Hematopoietic multipotent progenitor cell treated with erythropoietin and hydrocortisone succinate and interleukin-3 and kit ligand, for 15 days (in vitro differentiated cells): ENCODE results near the gene RACGAP1.

Experiments used
- DNase-seq: peaks from one replicate; pipeline ENCODE4 v3.0.0-alpha.2; 2015; ENCODE audit warnings: low spot score

RACGAP1 gene

DNA sequence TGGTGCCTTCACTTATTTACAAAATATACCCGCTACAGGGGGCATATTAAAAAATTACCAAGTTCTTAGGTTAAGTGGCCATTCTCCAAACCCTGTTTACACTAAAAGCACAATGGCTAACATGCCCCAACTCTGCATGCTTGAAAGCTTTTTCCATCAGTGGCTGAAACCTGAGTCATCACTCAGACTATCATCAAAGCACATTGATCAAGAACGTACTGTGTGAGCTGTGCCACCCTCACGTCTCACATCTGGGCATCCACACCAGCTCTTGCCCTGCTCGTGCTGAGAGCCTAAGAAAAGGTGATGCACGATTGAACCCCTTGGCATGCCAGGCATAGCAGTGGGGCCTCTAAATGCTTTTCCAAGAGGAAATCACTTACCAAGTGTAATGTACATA is 39.3 kb downstream of the RACGAP1 start:
- no peak for DNase-seq

DNA sequence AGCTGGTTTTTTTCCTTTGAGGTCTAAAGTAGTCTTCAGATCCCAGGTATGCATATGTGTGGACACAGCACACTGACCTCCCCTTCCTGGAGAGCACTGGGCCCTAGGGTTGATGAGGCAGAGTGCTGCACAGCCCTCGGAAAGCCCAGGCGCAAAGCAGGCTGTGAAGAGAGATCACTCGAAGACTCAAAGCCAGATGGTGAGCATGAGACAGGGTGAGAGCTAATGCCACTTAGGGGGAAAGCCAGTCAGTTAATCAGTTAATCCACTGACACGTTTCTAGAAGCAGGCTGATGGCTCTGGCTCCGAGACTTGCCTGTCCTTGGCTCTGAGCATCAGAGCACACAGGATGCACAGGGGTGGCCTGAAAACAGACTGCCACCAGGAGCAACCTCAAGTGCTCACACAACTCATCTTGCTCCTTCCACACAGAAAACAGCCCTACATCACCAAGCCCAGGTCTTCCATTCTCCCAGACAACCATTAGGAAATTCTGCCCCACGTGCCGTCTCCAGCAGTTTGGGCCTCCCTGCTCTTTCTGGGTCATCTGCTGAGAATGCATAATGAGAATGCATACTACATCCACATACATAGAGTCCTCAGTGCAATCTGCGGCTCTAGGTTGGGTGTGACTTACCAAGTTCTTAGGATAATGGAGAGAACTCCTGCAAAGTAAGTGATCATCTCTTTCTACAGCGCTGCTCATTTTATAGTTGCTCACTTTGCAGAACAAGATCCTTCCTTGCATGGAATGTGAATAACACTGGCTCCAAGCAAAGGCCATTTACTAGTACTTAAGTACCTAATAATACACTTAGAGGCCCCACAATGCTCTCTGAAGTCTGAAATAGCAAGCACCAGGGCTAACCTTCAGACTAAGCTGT is 40.6 kb downstream of the RACGAP1 start:
- no peak for DNase-seq

DNA sequence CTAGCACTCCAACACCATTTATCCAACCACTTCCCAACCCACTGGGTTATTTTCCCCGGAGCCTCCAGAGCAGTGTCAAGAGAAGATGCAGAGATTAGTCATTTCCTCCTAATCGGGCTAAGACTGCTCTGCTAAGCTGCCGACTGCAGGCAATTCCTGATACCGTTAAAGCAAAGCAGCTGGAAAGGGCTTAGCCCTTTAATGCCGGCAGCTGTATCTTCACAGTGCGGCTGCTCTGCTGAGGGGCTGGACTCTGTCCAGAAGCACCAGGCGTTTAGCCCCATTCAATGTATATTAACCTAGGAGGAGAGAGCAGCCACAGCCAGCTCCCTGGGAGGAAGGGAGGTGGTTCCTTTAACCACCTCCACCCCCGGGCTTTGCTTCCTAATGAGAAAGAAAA is 41.4 kb downstream of the RACGAP1 start:
- no peak for DNase-seq

DNA sequence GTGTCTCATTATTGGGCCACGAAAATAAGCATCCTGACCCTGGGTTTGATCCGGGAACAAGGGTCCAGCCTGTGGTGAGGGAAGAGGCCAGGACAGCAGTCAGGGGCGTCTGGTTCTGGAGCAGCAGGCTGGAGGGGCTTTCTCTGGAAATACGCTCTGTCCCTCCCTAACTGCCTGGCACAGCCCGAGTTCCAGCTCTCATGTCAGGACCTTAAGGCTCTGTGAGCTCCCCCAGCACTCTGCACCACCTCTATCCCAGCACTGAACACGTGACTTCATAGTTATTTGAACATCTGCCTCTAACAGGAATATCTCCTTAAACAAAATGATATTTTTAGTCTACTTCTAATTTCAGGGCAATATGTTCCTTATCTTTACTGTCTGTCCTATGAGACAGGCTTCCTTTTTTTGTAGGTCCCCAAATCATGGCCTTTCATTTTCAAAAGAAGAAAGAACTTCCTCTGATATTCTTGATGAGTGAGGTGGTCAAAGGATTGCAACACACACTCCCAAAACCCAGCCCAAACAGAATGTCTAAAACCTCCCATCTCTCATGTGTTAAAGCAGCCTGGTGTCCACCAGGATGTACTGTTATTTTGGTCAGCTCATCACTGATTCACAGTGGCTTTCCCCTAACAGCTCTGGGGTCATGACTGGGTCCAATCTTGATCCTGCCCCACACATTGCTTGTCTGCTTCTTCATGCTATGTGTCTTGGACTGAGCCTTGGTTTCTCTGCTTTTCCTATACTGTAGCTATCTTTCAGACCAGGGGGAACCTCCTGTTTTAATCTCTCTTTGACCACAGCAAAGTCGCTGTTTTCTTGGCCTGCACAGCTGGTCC is 42.8 kb downstream of the RACGAP1 start:
- DNase-seq, result no peak

DNA sequence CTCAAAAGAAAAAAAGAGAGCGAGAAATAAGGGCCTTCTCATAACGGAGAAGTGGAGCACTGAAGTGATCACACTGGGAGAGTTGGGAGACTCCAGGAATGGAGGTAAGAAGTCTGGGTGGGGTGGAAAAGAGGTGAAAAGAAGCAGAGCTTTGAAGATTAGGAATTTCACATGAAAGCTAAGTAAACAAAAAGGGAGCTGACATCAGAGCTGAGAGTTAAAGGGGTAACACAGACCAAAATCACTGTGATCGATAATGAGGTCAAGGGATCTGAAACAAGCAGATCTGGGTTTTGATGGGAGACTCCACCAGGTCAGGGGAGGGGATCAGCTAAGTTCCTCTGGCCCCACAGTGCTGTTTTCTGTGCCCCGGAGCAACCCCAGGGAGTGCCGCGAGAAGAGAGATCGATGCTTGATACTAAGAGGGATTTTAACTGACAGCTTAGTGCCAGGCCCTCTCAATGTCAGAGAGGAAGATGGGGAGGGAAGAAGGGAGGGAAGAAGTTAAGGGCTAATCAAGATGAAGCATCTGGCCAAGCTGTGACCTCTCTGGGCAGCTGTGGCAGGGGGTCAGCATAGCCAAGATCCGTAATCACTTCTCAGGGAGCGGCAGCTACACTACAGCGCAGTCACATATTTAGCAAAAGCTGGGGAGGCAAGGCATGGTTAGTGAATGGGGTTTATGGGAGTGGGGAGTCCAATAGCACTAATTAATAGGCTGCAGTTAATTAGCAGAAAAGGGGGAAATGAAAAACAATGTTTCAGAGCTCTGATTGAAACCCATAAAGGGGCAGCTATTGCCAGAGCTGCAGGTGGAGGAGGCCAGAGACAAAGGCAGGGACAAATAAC is 44.6 kb downstream of the RACGAP1 start:
- DNase-seq, result no peak

DNA sequence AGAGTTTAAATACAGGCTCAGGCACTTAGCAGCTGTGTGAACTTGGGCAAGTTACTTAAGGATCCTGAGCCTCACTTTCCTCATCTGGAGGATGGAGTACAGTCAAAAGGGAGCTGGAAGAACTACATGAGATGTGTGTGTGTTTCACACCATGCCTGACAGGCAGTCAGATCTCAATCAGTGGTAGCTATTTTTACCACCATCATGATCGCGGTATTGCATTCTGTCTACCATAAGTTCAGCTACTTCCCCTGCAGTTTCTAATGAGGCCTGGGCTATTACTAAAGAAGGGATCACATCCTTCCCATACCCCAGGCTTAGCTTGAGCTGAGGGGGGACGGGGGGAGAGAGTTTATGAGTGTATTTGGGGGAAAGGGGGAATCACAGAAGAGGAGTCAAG is 45.5 kb downstream of the RACGAP1 start:
- no peak for DNase-seq

DNA sequence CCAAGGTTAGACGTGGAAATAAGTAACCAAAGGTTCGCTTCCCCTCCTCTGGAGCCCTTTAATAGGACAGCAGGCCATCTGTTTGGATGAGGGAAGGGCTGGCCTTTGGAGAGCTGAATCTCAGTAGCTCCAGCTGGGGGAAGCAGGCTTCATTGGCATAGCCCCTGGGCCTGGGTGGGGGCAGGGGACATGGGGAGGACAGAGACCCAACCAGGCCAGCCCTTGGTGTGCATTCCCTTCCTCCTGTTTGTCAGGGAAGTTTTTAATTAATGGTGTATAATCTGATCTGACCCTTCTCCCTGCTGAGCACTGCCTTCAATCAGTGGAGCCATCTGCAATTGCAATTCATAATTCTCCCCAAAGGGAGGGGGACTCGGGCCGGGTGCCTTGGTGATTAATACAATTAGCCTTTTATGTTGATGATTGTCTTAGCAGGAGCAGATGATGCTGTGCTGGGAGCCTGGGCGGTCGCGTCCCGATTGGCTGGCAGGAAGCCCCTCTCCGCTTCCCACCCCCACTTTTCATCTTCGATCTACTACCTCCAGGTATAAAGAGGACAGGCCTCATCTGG is 46.2 kb downstream of the RACGAP1 start:
- DNase-seq, result no peak

DNA sequence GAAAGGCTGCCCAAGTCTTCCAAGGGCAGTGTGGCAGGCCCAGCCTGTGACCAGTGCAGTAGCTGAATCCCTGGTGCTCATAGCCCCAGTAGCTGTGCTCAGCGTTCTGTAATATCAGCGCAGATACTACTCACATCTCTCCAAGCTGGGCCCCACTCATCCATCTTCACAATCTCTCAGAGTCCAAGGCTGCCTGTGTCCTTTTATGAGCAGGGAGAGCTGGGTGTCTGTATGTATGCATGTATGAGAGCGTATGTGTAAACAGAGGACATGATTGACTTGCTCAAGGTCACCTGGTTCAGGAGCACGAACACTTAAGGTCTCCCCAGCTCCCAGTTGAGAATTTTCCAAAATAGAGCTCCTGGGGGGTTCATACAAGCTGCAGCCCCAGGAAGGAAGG is 47.2 kb downstream of the RACGAP1 start:
- no peak for DNase-seq

DNA sequence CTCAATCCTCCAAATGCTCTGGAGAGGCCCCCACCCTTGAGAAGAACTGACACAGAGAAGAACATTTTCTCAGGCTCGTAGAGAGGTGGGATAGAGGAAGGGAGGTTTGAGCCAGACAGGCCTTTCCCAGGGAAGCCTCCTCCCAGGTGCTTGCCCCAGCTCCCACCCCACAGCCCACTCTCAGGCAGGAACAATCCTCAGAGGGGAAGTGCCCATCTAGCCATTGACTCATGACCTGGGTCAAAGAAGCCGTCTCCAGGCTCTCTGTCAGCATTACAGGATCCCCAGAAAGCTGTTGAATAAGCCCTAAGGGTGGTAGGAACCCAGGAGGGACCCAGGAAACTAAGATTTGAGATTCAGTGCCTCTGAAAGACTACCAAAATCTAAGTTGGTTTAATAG is 48.7 kb downstream of the RACGAP1 start:
- no peak for DNase-seq

DNA sequence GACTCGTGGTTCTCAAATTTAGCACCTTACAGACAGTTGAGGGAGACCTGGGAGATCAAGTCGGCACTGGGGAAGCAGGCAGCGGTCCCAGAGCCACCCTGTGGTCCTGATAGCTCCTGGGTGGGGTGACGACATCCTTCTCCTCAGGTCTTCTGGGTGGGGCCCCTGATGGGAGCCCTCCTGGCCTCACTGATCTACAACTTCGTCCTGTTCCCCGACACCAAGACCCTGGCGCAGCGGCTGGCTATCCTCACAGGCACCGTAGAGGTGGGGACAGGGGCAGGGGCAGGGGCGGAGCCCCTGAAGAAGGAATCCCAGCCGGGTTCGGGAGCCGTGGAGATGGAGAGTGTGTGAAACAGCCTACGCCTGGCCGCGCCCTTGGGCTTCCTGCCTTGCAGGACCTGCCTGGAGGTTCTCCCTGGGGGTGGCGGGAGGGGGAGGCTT is 50.0 kb downstream of the RACGAP1 start:
- DNase-seq, result no peak

DNA sequence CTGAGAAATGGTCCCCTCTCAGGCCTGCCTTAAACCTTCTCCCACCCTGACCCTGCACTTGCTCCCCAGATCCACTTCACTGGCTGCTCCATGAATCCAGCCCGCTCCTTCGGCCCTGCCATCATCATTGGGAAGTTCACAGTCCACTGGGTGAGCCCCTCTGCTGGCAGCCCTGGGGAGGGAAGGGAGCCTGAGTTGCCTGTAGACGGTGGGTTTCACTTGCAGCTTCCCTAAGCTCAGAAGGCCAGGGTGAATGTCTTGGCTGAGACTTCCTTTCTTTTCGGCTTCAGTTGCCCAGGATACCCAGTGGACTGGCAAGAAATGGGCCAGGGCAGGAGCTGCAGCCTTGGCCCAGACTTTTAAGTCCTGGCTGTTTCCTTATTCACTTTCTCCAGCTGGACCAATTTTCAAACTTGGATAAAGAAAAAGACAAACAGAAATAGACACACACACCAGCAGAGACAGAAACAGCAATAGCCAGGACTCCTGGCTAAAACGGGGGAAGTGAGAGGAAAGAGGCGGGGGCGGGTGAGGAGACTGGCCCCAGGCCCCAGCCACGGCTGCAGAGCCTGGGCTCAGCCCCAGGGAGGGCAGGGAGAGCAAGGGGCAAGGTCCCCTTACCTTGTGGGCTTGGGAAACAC is 50.5 kb downstream of the RACGAP1 start:
- no peak for DNase-seq

DNA sequence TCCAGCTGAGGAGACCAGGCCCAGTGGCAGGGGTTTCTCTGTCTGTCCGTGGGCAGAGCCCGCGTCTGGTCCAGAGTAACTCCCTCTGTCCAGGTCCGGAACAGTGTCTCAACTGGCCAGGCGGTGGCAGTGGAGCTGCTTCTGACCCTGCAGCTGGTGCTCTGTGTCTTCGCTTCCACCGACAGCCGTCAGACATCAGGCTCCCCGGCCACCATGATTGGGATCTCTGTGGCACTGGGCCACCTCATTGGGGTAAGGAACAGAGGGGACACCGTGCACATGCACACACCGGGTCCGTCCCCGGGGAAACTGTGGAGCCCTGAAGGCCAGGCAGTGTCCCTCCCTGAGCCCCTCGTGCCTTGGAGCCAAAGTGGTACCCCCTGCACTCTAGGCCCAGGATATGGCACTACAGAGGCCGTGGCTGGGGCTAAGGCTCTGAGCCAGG is 51.0 kb downstream of the RACGAP1 start:
- no peak for DNase-seq

DNA sequence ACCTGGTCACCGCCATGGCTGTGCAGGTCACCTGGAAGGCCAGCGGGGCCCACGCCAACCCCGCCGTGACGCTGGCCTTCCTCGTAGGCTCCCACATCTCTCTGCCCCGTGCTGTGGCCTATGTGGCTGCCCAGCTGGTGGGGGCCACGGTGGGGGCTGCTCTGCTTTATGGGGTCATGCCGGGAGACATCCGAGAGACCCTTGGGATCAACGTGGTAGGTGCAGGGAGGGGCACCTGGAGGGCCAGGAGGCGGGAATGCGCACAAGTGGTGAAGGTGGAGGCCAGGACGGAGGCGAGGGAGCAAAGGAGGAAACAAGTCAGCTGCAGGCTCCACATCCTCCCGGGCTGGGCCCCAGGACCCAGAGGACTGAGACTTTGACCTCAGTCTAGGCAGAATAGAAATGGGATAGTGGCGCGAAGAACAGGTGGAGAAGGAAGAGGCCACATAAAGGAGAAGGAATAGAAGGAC is 51.9 kb downstream of the RACGAP1 start:
- no peak for DNase-seq

DNA sequence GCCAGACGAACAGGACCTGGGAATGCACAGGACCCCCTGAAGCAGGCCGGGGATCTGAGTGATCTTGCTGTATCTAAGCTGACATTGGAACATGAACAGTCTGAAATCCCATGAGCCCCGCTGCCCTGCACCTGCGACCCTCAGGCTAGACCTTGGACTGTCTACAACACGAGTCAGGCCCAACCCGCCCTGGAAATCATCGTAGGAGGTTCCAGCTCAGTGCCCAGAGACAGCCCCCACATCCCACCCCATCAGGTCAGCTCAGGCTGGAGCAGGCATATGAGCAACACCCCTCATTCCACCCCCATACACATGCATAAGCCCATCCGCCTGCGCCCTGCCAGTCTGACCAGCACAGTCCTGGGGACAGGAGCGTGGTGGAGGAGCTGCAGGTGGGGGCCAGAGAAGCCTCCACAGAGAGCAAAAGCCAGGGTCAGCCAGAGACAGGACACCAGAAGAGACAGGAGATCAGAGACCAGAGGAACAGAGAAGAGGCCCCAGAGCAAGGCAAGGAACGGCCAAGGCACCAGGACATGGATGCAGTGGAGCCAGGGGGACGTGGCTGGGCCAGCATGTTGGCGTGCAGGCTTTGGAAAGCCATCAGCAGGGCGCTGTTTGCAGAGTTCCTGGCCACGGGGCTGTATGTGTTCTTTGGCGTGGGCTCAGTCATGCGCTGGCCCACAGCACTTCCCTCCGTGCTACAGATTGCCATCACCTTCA is 52.5 kb downstream of the RACGAP1 start, which contains the start of gene AQP6:
Gene AQP6 (plus strand): TSS at position 307 of the 720 bp plus-strand sequence. CDS start 227 bp downstream, at position 534.
- DNase-seq, result no peak

DNA sequence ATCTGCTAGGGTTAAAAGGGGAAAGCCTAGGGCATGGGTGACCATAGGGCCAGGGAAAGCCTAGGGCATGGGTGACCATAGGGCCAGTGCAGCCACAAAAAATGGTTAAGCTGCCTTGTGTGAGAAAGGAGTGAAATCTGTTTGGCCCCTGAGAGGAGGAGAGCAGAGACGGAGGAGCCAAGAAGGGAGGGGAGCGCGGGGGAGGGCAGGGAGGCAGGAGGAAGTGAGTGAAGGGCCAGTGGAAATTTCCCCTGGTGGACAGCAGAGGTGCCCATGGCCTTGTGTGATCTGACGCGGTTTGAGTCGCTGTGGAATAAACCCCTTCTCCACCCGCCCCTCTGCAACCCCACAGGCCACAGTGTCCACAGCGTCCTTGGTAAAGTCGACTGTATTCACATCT is 53.2 kb downstream of the RACGAP1 start:
- DNase-seq, result no peak

DNA sequence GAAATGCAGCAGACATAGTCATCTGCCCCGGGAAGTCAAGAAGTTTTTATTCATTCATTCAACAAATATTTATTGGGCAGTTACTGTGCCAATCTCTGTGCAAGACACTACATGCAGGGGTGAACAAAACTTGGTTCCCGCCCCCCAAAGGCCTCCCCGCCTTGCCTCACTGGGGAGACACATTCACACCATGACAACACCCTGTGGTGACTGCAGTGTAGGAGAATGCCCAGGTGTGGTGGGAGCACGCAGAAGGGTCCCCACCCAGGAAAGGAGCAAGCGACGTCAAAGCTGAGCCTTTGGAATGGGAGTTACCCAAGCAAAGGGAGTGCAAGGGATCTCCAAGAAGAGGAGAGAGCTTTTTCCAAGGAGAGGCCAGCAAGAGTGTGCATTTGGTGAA is 54.2 kb downstream of the RACGAP1 start:
- DNase-seq, result no peak

DNA sequence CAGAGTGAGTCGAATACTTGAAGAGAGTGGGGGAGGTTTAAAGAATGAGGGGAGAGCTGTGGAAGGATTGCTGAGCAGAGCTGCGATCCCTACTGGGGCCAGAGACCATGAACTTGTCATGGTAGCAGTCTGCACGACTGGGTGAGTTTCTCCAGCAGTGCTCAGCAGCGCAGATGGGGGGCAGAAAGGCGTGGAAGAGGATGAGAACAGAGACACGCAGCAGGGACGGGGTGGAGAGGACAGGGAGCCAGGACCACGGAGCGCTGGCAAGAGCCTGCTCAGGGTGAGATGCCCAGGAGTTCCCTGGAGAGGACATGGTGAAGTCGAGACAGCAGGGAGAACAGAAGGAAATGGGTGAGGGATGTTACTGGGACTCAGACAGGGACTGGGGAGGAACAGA is 54.6 kb downstream of the RACGAP1 start:
- DNase-seq, result no peak

DNA sequence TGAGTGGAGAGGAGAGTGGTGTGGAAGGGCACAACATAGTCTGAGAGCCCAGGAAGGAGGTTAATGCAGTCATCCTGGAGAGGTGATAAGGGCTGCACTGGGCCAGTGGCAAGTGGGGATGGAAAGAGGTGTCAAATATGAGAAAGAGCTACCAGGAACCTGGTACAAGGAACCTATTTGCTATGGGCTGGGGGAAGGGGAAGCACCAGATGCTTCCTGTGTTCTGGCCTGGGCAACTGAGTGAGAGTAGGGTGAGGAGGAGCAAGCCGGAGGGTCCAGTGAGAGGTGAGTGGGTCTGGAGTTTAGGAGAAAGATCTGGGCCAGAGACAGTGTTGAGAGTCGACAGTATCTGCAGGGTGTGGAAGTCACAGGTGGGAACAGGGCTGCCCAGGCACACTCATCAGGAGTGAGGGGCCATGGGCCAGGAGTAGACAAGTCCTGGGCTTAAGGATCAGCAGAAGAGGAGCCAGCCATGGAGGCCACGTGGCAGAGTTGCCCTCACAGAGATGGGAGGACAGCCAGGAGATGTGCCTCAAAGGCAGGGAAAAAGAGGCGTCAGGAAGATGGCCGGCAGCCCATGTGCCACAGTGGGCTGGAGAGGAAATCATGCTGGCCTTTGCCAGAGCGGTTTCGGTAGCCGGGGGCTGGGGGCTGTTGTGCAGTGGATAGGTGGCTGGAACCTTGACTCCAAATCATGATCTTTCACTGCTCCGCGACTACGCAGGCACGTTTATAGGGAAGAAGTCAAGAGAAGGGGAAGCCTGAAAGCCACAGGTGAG is 55.5 kb downstream of the RACGAP1 start:
- no peak for DNase-seq

DNA sequence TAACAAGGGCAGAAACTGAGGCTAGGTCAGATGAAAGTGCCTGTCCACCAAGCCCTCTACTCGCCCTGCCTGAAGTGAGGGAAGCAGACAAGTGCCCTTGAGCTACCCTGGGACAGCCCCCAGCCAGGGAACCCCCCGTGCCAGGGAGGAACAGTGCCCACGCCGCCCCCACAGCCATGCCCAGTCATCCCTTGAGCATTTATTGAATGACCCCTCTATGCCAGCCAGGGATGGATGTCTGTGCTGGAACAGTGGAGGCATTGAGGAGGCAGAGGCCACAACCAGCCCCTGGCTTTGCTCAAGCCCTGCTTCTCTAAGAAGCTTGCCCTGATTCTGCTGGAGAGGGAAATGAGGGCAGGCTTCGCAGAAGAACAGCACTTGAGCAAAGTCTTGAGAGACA is 56.3 kb downstream of the RACGAP1 start:
- DNase-seq, result no peak

DNA sequence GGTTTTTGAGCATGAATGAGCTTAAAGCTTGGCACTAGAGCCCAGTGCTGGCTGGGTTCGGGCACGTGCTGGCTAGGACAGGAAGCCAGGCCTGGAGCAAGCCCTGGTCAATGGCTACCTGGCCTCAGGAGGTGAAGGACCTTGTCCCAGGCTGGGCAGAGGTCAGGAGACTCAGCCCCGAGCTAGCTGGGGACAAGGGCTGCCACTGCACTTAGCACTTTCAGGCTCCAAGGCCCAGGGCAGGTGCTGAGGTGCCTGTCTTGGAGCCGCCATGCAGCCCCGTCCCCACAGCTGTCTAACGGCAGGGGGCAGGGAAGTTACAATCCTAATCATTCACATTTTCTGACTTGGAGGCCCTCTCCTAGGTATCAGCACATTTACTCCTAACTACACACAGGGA is 56.8 kb downstream of the RACGAP1 start:
- DNase-seq, result no peak
